22Rv1 (cell line): ENCODE results near the gene AFG3L2.

Experiments used
- ZFX ChIP-seq: fragments of 450-650 bp; IDR thresholded peaks from 2 replicates; pipeline ENCODE4 v1.6.1; 2017; ENCODE audit warnings: antibody characterized with exemption, borderline replicate concordance
- TF ChIP-seq, protein P1 (sequence below): fragments of 450-650 bp; IDR thresholded peaks from 2 replicates; pipeline ENCODE4 v1.5.1; 2017; ENCODE audit warnings: mild to moderate bottlenecking

DNA sequence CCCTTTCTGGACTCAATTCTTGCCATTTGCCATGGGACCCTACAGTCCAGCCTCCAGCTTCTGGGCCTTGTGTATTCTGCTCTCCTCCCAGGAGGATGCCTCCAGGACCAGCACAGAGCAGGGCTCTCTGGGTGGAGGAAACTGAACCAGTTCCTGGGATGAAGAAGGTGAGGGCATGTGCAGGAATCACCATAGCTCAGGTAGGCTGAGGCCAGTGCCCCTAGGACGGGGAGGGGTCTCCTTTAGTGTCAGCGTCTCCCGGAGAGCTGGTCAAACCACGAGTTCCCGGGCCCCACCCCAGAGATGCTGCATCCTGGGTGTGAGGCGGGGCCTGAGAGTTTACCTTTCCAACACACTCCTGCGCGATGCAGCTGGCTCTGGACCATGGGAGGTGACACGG, 24.9 kb upstream of the AFG3L2 start:
- TF ChIP-seq, protein P1, sequence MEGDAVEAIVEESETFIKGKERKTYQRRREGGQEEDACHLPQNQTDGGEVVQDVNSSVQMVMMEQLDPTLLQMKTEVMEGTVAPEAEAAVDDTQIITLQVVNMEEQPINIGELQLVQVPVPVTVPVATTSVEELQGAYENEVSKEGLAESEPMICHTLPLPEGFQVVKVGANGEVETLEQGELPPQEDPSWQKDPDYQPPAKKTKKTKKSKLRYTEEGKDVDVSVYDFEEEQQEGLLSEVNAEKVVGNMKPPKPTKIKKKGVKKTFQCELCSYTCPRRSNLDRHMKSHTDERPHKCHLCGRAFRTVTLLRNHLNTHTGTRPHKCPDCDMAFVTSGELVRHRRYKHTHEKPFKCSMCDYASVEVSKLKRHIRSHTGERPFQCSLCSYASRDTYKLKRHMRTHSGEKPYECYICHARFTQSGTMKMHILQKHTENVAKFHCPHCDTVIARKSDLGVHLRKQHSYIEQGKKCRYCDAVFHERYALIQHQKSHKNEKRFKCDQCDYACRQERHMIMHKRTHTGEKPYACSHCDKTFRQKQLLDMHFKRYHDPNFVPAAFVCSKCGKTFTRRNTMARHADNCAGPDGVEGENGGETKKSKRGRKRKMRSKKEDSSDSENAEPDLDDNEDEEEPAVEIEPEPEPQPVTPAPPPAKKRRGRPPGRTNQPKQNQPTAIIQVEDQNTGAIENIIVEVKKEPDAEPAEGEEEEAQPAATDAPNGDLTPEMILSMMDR = no peak
- TF ChIP-seq ZFX = no peak
